NCI-H2107 treated with DMSO at 0.1 percent for 48 hours (cell line): Measurements from ENCODE around the gene SARS1.

Experiments used
- DNase-seq: peaks from one replicate; lab custom pipeline; 2025; ENCODE audit not compliant: unreplicated experiment; lab: John Stamatoyannopoulos, UW

SARS1 gene

GRCh38 chr1:109249654-109250401, 36.1 kb downstream of the SARS1 start:
- no peak for DNase-seq

GRCh38 chr1:109250454-109251276, 36.9 kb downstream of the SARS1 start:
- no peak for DNase-seq

- no peak for DNase-seq
Measured at GRCh38 chr1:109251277-109252166, 37.8 kb downstream of the SARS1 start.

- no peak for DNase-seq
Measured at GRCh38 chr1:109252167-109252892, 38.6 kb downstream of the SARS1 start.

- peak; percentile 65 for DNase-seq
Measured at GRCh38 chr1:109252893-109253802, 39.4 kb downstream of the SARS1 start.

- no peak for DNase-seq
Measured at GRCh38 chr1:109253803-109254620, 40.3 kb downstream of the SARS1 start.

- no peak for DNase-seq
Measured at GRCh38 chr1:109254621-109255096, 40.9 kb downstream of the SARS1 start.

GRCh38 chr1:109255097-109255651, 41.5 kb downstream of the SARS1 start:
- DNase-seq, result no peak

- no peak for DNase-seq
Measured at GRCh38 chr1:109255678-109256077, 42.0 kb downstream of the SARS1 start.

GRCh38 chr1:109256085-109256484, 42.4 kb downstream of the SARS1 start:
- no peak for DNase-seq

GRCh38 chr1:109256971-109257681, 43.4 kb downstream of the SARS1 start:
- DNase-seq, result no peak

- no peak for DNase-seq
Measured at GRCh38 chr1:109257682-109258421, 44.1 kb downstream of the SARS1 start.

- no peak for DNase-seq
Measured at GRCh38 chr1:109258481-109259466, 45.1 kb downstream of the SARS1 start.

GRCh38 chr1:109259674-109260557, 46.2 kb downstream of the SARS1 start:
- no peak for DNase-seq

- no peak for DNase-seq
Measured at GRCh38 chr1:109261006-109261405, 47.3 kb downstream of the SARS1 start.
